HG03378 (cell line): ENCODE results near the gene BTN1A1.
"Not testable (repeated sequence)": the region's sequence is repeated elsewhere in the genome, so short reads cannot be mapped to it uniquely, and the experiment has no call there.

Experiments used
- ATAC-seq: cut with Tn5 transposase; IDR thresholded peaks from one replicate; pipeline ENCODE4 v1.9.1; 2021; ENCODE audit warnings: mild to moderate bottlenecking, moderate library complexity; ENCODE audit not compliant: unreplicated experiment

The BTN1A1 gene, protein sequence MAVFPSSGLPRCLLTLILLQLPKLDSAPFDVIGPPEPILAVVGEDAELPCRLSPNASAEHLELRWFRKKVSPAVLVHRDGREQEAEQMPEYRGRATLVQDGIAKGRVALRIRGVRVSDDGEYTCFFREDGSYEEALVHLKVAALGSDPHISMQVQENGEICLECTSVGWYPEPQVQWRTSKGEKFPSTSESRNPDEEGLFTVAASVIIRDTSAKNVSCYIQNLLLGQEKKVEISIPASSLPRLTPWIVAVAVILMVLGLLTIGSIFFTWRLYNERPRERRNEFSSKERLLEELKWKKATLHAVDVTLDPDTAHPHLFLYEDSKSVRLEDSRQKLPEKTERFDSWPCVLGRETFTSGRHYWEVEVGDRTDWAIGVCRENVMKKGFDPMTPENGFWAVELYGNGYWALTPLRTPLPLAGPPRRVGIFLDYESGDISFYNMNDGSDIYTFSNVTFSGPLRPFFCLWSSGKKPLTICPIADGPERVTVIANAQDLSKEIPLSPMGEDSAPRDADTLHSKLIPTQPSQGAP

GRCh38 chr6:26500102-26500501 is at the start of gene BTN1A1:
Gene BTN1A1 (plus strand): TSS chr6:26500303. CDS start chr6:26501287, 984 bp downstream.
- ATAC-seq = no peak

DNA sequence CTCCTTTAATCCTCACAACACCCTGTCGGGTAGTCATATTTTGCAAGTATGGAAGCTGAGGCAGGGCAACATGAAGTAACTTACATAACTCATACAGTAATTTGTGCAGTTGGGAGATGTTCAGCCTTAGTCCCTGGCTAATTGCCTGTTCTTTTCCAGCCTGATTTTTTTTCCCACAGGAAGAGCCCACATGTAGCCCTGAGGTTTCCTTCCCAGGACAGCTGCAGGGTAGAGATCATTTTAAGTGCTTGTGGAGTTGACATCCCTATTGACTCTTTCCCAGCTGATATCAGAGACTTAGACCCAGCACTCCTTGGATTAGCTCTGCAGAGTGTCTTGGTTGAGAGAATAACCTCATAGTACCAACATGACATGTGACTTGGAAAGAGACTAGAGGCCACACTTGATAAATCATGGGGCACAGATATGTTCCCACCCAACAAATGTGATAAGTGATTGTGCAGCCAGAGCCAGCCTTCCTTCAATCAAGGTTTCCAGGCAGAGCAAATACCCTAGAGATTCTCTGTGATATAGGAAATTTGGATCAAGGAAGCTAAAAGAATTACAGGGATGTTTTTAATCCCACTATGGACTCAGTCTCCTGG is 47.4 kb upstream of the BTN1A1 start:
- ATAC-seq = no peak

DNA sequence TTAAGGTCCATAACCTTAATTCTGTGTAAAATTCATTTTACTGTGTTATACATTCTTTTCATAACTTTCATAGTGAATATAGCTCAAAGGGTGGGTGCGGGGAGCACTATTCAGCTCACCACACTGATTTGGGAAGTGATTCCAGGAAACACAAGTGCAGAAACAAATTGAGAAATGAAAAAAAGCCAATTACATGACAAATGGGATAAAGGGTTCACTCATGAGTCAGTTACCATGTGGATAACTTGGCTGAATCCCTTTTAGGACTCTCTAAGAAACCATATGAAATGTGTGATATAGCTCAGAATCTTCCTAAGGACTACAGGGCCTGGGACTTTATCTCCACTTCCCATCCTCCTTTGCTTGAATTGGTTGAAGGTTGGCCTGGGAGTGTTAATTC is 45.5 kb upstream of the BTN1A1 start:
- ATAC-seq = no peak

- no peak for ATAC-seq
Observed at GRCh38 chr6:26455357-26455970, 44.6 kb upstream of the BTN1A1 start.

GRCh38 chr6:26457264-26457805 is 42.8 kb upstream of the BTN1A1 start:
- ATAC-seq = peak; percentile 18

GRCh38 chr6:26457806-26458688 is 42.1 kb upstream of the BTN1A1 start, which contains the start of gene BTN2A1:
Gene BTN2A1 (plus strand): TSS chr6:26457955. CDS start chr6:26458637, 682 bp downstream.
- peak; percentile 90 for ATAC-seq

DNA sequence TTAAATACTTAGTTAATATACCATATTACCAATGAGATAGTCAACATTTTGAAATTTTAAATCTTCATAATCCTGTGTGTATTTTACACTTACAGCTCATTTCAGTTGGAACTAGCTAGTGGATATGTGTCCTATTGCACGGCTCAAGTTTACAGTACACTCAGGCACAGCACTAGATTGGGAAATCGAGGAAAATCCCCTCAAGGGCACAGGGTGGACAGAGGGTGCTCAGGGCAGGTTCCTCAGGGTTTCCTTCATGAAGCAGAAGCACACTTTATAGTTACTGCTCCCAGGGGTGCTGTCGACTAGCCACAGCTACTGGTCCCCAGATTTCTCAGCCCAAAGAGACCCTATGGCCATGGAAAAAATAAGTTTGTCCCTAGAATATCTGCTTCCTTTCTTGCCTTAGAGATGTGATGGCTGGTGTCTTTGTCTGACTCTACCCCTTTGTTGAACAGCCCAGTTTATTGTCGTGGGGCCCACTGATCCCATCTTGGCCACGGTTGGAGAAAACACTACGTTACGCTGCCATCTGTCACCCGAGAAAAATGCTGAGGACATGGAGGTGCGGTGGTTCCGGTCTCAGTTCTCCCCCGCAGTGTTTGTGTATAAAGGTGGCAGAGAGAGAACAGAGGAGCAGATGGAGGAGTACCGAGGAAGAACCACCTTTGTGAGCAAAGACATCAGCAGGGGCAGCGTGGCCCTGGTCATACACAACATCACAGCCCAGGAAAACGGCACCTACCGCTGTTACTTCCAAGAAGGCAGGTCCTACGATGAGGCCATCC is 40.9 kb upstream of the BTN1A1 start:
- no peak for ATAC-seq

GRCh38 chr6:26461353-26461752 is 38.8 kb upstream of the BTN1A1 start:
- not testable (repeated sequence) for ATAC-seq

DNA sequence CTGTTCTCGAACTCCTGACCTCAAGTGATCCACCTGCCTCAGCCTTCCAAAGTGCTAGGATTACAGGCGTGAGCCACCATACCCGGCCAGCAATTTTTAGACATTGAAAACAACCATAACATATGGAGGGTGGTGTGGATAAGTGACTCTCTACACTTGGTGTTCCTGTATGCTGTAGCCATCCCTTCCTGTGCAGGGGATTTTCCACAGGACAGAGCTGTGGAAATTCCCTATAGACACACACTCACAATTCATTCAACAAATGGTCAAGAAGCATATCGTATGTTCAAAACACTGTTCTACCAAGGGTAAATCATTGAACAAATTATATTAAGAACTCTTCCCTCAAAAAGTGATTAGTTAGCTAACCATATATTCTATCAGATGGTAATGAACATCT is 36.1 kb upstream of the BTN1A1 start:
- no peak for ATAC-seq

DNA sequence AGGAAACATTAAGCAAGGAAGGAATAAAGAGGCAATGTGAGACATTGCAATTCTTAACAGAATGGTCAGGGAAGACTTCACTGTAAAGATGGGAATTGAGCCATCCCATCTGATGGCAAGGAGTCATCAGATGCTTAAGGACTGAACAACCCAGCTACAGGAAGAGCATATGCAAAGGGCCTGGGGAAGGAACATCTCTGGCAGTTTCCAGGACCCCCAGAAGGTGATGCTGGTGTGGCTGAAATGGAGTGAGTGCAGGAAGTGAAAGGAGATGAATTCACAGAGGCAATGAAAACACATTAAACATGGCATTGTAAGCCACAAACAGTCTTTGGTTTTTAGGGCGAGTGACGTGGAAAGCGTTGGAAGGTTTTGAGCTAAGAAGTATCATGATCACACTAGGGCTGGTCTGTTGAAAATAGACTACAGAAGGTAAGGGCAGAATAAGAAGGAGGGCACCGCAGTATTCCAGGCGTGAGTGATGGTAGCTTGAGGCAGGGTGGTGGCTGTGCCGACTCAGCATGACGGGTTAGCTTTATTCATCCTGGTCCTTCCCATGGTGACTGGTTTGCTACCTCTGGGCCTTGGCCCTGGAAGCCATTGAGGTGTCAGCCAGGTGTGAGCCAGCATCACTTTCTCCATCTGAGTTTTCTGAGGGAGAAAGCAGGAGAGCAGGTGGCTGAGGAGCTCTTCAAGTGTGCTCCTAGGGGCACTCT is 35.5 kb upstream of the BTN1A1 start:
- no peak for ATAC-seq

GRCh38 chr6:26465776-26466175 is 34.3 kb upstream of the BTN1A1 start:
- no peak for ATAC-seq

- ATAC-seq = no peak
Observed at GRCh38 chr6:26468829-26469228, 31.3 kb upstream of the BTN1A1 start.

- ATAC-seq = no peak
Observed at GRCh38 chr6:26470643-26471042, 29.5 kb upstream of the BTN1A1 start.

- no peak for ATAC-seq
Observed at GRCh38 chr6:26471970-26472369, 28.1 kb upstream of the BTN1A1 start.

GRCh38 chr6:26472549-26473290 is 27.4 kb upstream of the BTN1A1 start:
- no peak for ATAC-seq

DNA sequence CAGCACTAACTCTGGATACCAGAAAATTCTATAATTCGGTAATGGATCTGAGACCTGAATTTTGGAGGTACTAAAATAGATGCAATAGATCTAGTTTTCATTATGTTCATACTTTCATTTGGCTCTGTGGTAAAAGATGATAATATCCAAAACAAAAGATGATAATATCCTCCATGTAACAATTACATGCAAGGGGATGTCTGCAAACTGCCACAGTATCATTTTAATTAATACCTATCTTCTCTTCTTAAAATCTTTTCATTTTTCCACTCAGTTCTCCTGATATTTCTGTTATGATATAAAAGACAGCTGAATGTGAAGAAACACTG is 26.7 kb upstream of the BTN1A1 start:
- no peak for ATAC-seq

DNA sequence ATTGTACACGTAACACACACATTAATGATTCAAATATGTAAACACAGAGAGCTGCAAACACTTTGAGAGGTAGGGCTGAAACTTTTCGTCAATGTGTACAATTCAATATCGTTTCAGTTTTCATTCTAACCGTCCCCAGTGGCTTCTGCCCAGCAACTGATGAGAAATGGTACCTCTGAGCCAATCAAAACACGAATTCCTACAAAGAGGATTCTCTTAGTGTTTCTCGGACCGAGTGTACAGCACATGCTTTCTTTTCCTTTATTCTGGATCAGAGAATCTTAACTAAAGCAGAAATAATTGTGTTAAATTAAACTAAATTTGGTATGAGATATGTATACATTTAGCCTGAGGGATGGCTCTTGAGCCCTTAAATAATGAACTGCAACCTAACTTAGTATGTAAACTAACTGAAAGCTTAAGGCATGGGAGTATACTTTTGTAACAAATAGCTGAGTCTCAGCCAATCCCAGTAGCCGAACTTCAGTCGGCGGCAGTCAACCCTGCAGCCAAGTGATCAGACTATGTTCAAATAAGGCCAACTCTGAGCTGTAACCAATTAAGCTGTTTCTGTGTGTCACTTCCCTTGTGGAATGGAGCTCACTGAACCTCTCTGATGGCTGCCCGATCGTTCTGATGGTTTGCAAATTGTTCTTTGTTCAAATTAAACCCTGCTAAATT is 26.2 kb upstream of the BTN1A1 start:
- peak; percentile 90 for ATAC-seq

DNA sequence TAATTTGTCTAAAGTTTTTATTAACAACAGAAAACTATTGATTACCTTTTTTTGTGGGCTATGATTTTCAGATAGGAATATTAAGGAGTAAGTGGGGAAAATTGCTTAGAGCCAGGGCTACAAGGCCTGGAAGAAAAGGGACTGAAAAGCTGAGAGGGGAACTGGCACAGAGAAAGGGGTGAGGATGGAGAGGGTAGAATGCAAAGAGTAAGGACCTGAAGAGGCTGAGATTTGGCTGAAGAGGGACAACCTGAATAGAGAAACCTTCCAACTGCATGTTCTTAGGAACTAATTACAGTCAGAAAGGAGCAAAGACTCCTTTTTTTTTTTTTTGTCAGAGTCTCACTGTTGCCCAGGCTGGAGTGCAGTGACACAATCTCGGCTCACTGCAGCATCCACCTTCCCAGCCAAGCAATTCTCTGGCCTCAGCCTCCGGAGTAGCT is 25.6 kb upstream of the BTN1A1 start:
- no peak for ATAC-seq
